Activated CD8-positive, alpha-beta memory T cell treated with anti-CD3 and anti-CD28 coated beads, Interleukin-2, amount 10 ng/mL, durations not matched to agents 7 days and 5 days (primary cell): Measurements from ENCODE around the gene ADCY9. TPM values are rescaled to one million over a fixed set of nuclear protein-coding genes. Genes with fewer than 3 reads are reported as not detected.

Experiments used
- ATAC-seq: fragments of 150-1000 bp; cut with Tn5 transposase; one replicate; pipeline ENCODE4 v1.10.0; 2021; ENCODE audit warnings: moderate library complexity
- CTCF ChIA-PET: fragments of 350-600 bp; sonication (Branson Sonifier 250); formaldehyde crosslinking; loops from one replicate; lab custom pipeline; 2021; ENCODE audit warnings: antibody characterized with exemption; lab: Charles Lee
- DNase-seq: peaks from one replicate; pipeline ENCODE4 v3.0.0-alpha.2; 2020
- H3K27ac Mint-ChIP-seq: one replicate; pipeline ENCODE4 v1.8.0; 2021; ENCODE audit warnings: mild to moderate bottlenecking, mixed read lengths
- H3K27me3 Mint-ChIP-seq: one replicate; pipeline ENCODE4 v1.8.0; 2021; ENCODE audit warnings: mixed read lengths
- H3K36me3 Mint-ChIP-seq: one replicate; pipeline ENCODE4 v1.8.0; 2021; ENCODE audit warnings: mild to moderate bottlenecking, mixed read lengths
- H3K4me1 Mint-ChIP-seq: one replicate; pipeline ENCODE4 v1.8.0; 2021; ENCODE audit warnings: mixed read lengths
- H3K4me3 Mint-ChIP-seq: one replicate; pipeline ENCODE4 v1.8.0; 2021; ENCODE audit warnings: mild to moderate bottlenecking, moderate library complexity, mixed read lengths
- H3K9me3 Mint-ChIP-seq: one replicate; pipeline ENCODE4 v1.8.0; 2022; ENCODE audit warnings: low read depth, mixed read lengths
- total RNA-seq, 2 experiments: library from RNA; stranded (reverse); gene quantifications; one replicate each; pipeline ENCODE4 v1.2.3, GENCODE V29; 2021

ADCY9 gene
- total RNA-seq, 2 experiments from 2014 or later = 8.6 to 11.0 TPM

DNA sequence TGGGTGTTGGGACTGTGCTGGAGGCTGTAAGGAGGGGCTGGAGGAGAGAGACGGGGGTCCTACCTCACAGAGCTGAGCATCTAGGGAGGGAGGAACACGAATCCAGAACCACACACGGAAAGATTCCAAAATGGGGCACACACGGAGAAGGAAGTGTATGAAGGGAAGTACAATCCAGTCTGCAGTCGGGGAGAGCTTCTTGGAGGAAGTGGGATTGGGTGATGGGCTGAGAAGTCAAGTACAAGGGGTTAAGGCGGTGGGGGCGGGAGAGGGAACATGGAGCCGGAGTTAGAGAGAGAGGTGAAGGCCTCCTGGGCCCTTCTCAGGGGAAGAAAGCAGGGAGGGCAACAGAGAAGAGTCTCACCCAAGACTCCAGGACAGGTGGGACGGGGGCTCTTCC, 128.2 kb downstream of the ADCY9 start:
- CTCF ChIA-PET = no interaction called here
- ATAC-seq (no peak), DNase-seq (no peak)
- Mint-ChIP-seq H3K9me3 (no peaks in the 10 kb centered on the region), H3K27ac (no peak overlapping the region), H3K4me3 (no peak overlapping the region), H3K4me1 (peaks cover 3% of the 10 kb centered on the region), H3K27me3 (no peaks in the 10 kb centered on the region), H3K36me3 (no peaks in the 10 kb centered on the region)

DNA sequence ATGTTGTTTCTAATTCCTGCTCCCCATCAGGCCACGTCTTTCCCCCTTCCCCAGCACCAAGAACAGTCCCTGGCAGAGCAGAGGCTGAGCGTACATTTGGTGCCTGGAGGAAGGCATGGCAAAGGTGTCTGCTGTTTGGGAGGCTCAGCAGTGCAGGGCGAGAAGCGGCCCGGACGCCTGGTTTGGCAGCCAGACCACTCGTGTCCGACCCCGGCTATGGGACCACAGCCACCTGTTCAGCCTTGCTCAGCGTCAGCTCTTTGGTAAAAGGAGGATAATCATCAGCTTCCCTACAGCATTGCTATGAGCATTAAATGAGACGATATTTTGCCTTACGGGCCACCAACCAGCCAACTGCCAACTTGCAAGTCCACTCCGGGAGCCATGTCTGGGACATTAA, 129.0 kb downstream of the ADCY9 start:
- ATAC-seq (no peak), DNase-seq (no peak)
- no peak overlapping the region for H3K27ac Mint-ChIP-seq
- no peaks in the 10 kb centered on the region for H3K27me3 Mint-ChIP-seq
- H3K4me3 Mint-ChIP-seq = no peak overlapping the region
- no peaks in the 10 kb centered on the region for H3K9me3 Mint-ChIP-seq
- H3K36me3 Mint-ChIP-seq = no peaks in the 10 kb centered on the region
- CTCF ChIA-PET = no interaction called here
- peaks cover 3% of the 10 kb centered on the region for H3K4me1 Mint-ChIP-seq

DNA sequence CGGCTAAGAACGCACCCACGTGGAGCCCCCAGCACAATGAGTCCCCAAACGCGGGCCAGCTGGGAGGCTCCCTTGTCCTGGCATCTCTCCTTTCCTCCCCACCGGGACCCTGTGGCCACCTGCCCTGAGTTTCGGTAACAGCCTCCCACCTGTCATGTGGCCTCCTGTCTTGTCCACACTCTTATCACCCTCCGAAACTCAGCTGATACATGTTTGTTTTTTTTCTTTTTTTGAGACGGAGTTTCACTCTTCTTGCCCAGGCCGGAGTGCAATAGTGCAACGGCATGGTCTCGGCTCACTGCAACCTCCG, 130.1 kb downstream of the ADCY9 start:
- DNase-seq = no peak
- no peak overlapping the region for H3K27ac Mint-ChIP-seq
- H3K27me3 Mint-ChIP-seq = no peaks in the 10 kb centered on the region
- H3K36me3 Mint-ChIP-seq = no peaks in the 10 kb centered on the region
- no peak for ATAC-seq
- CTCF ChIA-PET = no interaction called here
- H3K9me3 Mint-ChIP-seq = no peaks in the 10 kb centered on the region
- no peak overlapping the region for H3K4me3 Mint-ChIP-seq
- H3K4me1 Mint-ChIP-seq = peaks cover 3% of the 10 kb centered on the region

DNA sequence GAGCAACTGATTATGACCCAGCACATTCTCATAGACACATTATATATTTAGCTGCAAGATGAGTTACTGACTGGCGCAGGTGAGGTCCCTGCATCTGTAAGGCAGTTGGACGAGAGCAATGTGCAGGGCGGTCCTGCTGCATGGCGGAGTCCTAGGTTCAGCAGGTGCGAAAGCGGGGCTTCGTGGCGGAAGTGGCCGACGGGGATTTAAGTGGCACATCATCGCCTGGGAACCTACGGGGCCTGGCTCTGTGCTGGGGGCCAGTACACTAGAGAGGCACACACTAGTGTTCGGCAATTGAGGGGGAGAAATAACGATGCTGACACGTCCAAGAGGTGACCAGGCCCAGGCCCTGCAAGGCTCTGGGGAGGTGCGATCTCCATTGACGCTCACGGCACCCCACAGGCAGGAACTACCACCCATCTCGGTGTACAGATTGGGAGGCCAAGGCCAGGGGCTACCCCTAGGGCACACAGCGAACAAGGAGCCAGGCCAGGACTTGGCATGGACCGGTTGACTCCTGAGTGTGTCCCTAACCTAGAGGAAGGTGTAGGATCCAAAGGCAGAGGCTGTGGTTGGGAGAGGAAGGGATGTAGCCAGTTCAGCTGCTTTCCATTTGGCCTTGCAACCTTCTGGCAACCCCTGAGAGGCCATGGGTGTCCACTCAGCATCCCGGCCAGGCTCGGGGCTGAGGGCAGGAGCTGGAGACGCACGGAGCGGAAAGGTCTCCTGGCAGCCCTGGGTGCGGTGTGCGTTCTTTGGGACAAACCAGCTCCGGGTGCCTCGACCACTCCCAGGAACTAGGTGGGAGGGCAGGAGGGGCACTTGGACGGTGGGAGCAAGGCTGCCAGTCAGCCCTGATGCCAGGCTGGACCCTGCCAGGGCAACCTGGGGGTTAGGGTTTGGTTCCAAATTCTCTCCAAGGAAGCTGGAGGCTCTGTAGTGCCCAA, 131.9 kb downstream of the ADCY9 start:
- Mint-ChIP-seq H3K27me3 (no peaks in the 10 kb centered on the region), H3K27ac (no peak overlapping the region), H3K9me3 (no peaks in the 10 kb centered on the region), H3K4me1 (peaks cover 3% of the 10 kb centered on the region), H3K4me3 (no peak overlapping the region), H3K36me3 (no peaks in the 10 kb centered on the region)
- ATAC-seq (no peak), DNase-seq (no peak)
- CTCF ChIA-PET = interaction anchor here (1.3 to 4.5 kb wide), 5 partner anchors 11 to 274 kb away, joined by 3 to 46 read pairs (median 4); no protein-coding TSS in a partner anchor

DNA sequence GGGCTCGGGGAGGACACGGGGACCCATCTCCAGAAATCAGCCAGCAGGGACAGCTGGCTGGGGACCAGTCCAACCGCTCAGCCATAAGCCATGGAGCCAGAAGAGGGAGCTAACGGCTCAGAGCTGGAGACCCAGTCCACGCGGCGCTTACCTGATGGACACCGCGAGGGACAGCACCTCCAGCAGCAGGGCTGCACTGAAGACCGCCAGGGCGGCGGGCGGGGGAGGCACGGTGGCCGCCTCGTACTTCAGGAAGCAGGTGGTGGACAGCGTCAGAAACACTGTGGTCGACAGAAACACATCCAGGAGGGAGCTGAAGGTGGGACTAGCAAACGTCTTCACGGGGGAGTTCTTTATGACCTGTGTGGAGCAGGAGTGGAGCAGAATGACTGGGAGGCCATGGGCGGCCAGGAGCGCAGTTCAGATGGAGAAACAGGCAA, 133.1 kb downstream of the ADCY9 start:
- H3K36me3 Mint-ChIP-seq = no peaks in the 10 kb centered on the region
- CTCF ChIA-PET = interaction anchor here (0.8 to 4.5 kb wide), 16 partner anchors 12 to 349 kb away, joined by 3 to 46 read pairs (median 3); no protein-coding TSS in a partner anchor
- H3K27me3 Mint-ChIP-seq = no peaks in the 10 kb centered on the region
- no peak overlapping the region for H3K27ac Mint-ChIP-seq
- peak; percentile 65 for DNase-seq
- H3K4me3 Mint-ChIP-seq = no peak overlapping the region
- ATAC-seq = peak; percentile 75
- peaks cover 3% of the 10 kb centered on the region for H3K4me1 Mint-ChIP-seq
- no peaks in the 10 kb centered on the region for H3K9me3 Mint-ChIP-seq

DNA sequence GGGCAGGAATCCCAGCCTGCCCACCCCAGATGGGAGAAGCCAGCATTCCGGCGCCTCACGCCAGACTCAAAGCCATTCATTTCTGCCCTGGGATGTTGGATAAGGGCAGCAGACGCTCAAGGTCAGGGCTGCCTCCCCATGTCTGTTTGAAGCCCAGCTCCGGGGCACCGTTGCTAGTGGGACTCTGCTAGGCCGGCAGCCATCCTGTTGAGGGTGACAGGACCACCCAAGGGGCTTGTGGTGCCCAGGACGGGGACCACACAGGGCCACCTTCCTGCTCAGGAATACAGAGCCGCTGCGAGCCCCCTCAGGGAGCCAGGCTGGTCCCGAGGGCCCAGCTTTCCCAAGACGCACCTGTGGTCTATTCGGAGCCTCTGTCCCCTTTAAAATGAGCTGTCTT, 134.0 kb downstream of the ADCY9 start:
- no peak for DNase-seq
- Mint-ChIP-seq H3K9me3 (no peaks in the 10 kb centered on the region), H3K27me3 (no peaks in the 10 kb centered on the region), H3K27ac (no peak overlapping the region), H3K4me1 (peaks cover 3% of the 10 kb centered on the region), H3K4me3 (no peak overlapping the region), H3K36me3 (no peaks in the 10 kb centered on the region)
- CTCF ChIA-PET = interaction anchor here (0.7 to 4.5 kb wide), 9 partner anchors 21 to 350 kb away, joined by 3 to 46 read pairs (median 4); no protein-coding TSS in a partner anchor
- ATAC-seq = no peak

DNA sequence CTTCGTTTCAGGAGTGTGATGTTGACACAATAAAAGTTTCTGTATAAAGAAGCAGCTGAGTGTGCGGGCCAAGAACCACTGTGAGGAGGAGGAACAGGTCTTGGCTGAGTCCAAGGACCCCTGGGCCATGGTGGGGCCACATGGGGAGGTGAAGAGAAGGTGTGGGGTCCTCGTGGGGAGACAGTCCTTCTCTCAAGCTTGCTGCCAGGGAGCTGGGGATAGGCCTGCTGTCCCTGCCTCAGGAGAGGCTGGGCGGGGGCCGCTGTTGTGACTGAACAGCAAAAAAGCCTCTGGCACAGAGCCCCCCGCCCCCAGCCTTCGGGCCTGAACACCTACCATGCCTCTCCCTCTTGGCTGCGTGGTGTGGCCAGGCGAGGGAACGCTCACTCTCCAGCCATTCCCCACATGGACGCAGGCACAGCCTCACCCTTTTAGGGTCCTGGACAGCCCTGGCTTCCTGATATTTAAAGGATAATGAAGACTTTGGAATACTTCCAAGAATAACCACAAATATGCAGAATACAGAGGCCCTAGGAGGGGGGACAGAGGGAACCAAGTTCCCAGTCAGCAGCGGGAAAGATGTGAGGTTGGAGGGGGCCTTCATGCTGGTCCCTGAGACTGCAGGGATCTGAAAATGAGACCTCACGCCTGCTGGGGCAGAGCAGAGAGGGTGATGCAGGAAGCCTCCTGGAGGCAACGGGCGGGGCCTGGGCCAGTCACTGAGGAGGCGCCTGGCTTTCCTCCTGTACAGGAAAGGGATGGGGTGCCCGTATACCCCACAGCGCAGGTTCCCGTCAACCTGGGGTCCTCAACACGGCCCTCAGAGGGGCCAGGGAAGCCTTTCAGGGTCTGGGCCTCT, 135.8 kb downstream of the ADCY9 start:
- DNase-seq (no peak), ATAC-seq (no peak)
- Mint-ChIP-seq H3K36me3 (no peaks in the 10 kb centered on the region), H3K4me3 (no peak overlapping the region), H3K27me3 (no peaks in the 10 kb centered on the region), H3K9me3 (no peaks in the 10 kb centered on the region), H3K4me1 (peaks cover 3% of the 10 kb centered on the region), H3K27ac (no peak overlapping the region)
- CTCF ChIA-PET = interaction anchor here (1.6 to 4.5 kb wide), 2 partner anchors 273 kb away, joined by 6 to 46 read pairs; no protein-coding TSS in a partner anchor

DNA sequence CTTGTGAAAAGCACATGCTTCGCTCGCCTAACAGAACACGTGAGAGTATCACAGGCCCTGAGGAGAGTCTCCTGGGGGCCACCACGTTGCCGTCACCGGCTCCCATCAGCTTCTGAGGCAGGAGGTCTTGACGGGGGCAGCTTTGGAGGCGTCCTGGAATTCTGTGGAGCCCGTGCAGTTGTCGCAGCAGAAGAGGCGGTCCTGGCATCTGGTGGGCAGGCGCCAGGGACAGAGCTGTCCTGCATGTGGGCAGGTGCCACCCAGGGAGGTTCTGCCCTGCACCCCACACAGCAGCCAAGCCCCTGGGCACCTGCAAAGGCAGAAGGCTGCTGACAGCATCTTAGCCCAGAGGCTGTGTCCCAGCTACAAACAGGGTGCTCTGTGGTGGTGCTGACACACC, 136.7 kb downstream of the ADCY9 start:
- ATAC-seq (no peak), DNase-seq (no peak)
- Mint-ChIP-seq H3K9me3 (no peaks in the 10 kb centered on the region), H3K36me3 (no peaks in the 10 kb centered on the region), H3K4me3 (no peak overlapping the region), H3K27ac (no peak overlapping the region), H3K27me3 (no peaks in the 10 kb centered on the region), H3K4me1 (peaks cover 3% of the 10 kb centered on the region)
- CTCF ChIA-PET = interaction anchor here (1.6 kb wide), 1 partner anchor 274 kb away, joined by 6 read pairs; no protein-coding TSS in a partner anchor

DNA sequence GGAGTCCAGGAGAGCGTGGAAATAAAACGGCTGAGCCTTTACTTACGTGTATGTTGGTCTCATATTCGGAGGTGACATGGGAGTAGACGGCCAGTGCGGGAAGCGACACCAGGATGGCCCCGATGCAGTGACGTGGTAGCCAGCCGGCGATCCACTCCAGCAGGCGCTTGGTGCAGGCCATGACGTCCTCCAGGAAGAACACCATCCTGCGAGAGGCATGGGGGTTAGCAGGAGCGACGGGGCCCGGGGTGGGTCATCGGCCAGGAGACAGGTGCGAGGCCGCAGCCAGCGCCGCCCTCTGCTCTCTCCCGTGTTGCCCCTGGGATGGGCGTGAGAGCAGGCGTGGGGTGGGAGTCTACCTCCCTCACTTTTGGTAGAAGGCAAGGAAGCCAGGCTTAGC, 137.2 kb downstream of the ADCY9 start:
- no peak overlapping the region for H3K4me3 Mint-ChIP-seq
- DNase-seq (no peak), ATAC-seq (no peak)
- H3K27me3 Mint-ChIP-seq = no peaks in the 10 kb centered on the region
- peaks cover 3% of the 10 kb centered on the region for H3K4me1 Mint-ChIP-seq
- no peak overlapping the region for H3K27ac Mint-ChIP-seq
- no peaks in the 10 kb centered on the region for H3K36me3 Mint-ChIP-seq
- CTCF ChIA-PET = interaction anchor here (1.3 to 1.6 kb wide), 2 partner anchors 9 to 275 kb away, joined by 3 to 6 read pairs; no protein-coding TSS in a partner anchor
- H3K9me3 Mint-ChIP-seq = no peaks in the 10 kb centered on the region

DNA sequence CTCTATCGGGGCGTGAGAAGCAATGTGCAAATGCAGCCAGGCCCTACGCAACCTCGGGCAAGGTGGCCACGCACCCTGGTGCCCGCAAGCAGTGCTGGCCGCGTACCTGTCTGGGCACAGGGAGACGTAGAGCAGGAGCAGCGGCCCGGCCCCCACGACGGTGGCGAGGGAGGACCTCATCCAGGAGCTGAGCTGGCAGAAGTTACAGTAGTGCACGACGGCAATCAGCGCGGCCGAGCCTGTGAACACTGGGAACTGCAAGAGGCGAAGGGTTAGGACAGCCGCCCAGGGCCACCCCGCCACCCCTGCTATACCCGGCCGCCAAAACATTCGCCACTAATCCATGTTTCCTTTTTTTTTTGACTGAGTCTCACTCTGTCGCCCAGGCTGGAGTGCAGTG, 138.9 kb downstream of the ADCY9 start:
- CTCF ChIA-PET = no interaction called here
- no peak for DNase-seq
- H3K27ac Mint-ChIP-seq = no peak overlapping the region
- no peak overlapping the region for H3K4me3 Mint-ChIP-seq
- ATAC-seq = no peak
- no peaks in the 10 kb centered on the region for H3K4me1 Mint-ChIP-seq
- no peaks in the 10 kb centered on the region for H3K9me3 Mint-ChIP-seq
- H3K36me3 Mint-ChIP-seq = no peaks in the 10 kb centered on the region
- H3K27me3 Mint-ChIP-seq = no peaks in the 10 kb centered on the region

DNA sequence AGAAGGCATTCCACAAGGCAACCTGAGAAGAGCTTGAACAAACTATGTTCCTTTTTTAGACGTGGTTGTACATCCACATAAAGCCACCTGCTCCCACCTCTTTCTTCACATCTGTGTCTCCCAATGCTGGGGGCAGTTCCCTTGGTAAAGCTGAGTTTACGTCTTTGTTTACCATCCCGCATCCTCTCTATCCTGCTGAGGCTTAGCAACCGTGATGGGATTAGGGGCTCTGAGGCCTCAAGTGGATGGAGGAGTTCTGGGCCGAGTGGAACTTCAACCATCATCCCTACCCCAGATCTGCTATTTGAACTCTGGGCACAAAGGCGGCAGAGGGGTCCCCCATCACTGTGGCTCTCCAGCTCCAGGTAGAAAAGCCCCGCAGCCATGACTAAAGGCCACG, 141.5 kb downstream of the ADCY9 start:
- no peak overlapping the region for H3K4me3 Mint-ChIP-seq
- no peaks in the 10 kb centered on the region for H3K9me3 Mint-ChIP-seq
- no peak overlapping the region for H3K27ac Mint-ChIP-seq
- H3K36me3 Mint-ChIP-seq = no peaks in the 10 kb centered on the region
- DNase-seq (no peak), ATAC-seq (no peak)
- peaks cover 4% of the 10 kb centered on the region for H3K4me1 Mint-ChIP-seq
- CTCF ChIA-PET = interaction anchor here (1.2 kb wide), 1 partner anchor 36 kb away, joined by 4 read pairs; no protein-coding TSS in a partner anchor
- no peaks in the 10 kb centered on the region for H3K27me3 Mint-ChIP-seq

DNA sequence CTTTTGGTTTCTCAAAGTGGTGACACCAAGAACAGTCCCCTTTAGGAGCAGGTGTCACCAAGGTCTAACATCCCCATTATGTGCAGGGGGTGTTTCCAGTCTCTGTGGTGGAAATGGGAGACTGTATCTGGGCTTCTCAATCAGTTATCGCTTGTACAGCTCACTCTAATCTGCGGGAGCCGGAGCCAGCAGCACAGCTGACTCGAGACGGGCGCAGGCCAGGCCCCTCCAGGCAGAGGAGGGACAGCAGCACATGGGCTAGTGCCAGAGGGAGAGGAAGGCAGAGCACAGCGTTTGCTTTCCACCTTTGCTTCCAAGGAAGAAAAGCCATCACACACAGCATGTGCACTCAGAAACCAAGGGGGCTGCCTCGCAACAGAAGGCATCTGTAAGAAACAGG, 144.5 kb downstream of the ADCY9 start:
- no peak for DNase-seq
- Mint-ChIP-seq H3K27me3 (no peaks in the 10 kb centered on the region), H3K4me3 (no peak overlapping the region), H3K9me3 (no peaks in the 10 kb centered on the region), H3K27ac (no peak overlapping the region), H3K4me1 (peaks cover 4% of the 10 kb centered on the region), H3K36me3 (no peaks in the 10 kb centered on the region)
- CTCF ChIA-PET = no interaction called here
- ATAC-seq = no peak

DNA sequence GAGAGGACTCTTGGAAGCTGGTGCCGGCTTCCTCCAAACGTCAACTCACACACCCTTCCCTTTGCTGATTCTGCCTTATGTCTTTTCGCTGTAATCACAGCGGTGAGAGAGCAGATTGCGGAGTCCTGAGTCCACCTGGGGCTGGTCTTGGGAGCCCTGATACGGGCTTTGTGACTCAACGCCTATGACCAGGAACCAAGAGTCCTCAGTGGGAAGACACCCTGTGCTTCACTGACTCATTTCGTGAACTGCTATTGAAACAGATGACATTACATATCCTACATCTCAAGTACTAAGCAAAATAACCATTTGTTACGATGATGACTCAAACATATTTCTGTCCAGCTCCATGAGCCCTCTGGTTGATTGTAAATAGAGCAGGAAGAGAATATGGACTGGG, 145.0 kb downstream of the ADCY9 start:
- Mint-ChIP-seq H3K4me1 (peaks cover 4% of the 10 kb centered on the region), H3K4me3 (no peak overlapping the region), H3K9me3 (no peaks in the 10 kb centered on the region), H3K27me3 (no peaks in the 10 kb centered on the region), H3K36me3 (no peaks in the 10 kb centered on the region), H3K27ac (no peak overlapping the region)
- ATAC-seq (no peak), DNase-seq (no peak)
- CTCF ChIA-PET = interaction anchor here (1.2 kb wide), 1 partner anchor 33 kb away, joined by 3 read pairs; no protein-coding TSS in a partner anchor
